ENCODE data around the gene TCEA2. TPM values are rescaled to one million over a fixed set of nuclear protein-coding genes. Genes with fewer than 3 reads are reported as not detected.

Gene TCEA2
- total RNA-seq, 4 donors from 2014 or later, result 5.6 to 94.3 (median 14.8) TPM

GRCh38 chr20:64090165-64090564 is 27.2 kb downstream of the TCEA2 start:
- 58% methylated on average over 9 of the region's 10 CpGs; no CpG with 5 or more reads in 1 of the 2 donors for WGBS, 2 donors (ENCODE audit: low coverage in 1 of 2)
- intact Hi-C loops (cut with DNase I; ENCODE audit: low total_unique reads), result no loop called here
- no peaks in the 10 kb centered on the region for H3K36me3 ChIP-seq
- H3K27ac ChIP-seq, result no peak overlapping the region
- no peak for TF ChIP-seq POLR2AphosphoS5 (IDR thresholded peaks at IDR 0.05)
- TF ChIP-seq CTCF (IDR thresholded peaks at IDR 0.05), result no peak
- no peak for TF ChIP-seq POLR2A (IDR thresholded peaks at IDR 0.05)
- no peak for TF ChIP-seq EP300 (IDR thresholded peaks at IDR 0.05; ENCODE audit: low read depth)
- no peaks in the 10 kb centered on the region for H3K9me3 ChIP-seq
- in situ Hi-C loops (cut with MboI; ENCODE audit: low pct_ligation_motif_present in 1 of 4, low pct_unique_long_range_greater_than_20kb in 1 of 4, low sequenced_read_pairs in 3 of 4), result no loop called here
- no peak for DNase-seq
- peaks cover 28% of the 10 kb centered on the region for H3K27me3 ChIP-seq
- H3K4me3 ChIP-seq, result no peak overlapping the region
- H3K4me1 ChIP-seq, result no peaks in the 10 kb centered on the region

- intact Hi-C loops (cut with DNase I; ENCODE audit: low total_unique reads) (no loop called here), in situ Hi-C loops (cut with MboI; ENCODE audit: low pct_ligation_motif_present in 1 of 4, low pct_unique_long_range_greater_than_20kb in 1 of 4, low sequenced_read_pairs in 3 of 4) (no loop called here)
- no peak for DNase-seq
- Histone ChIP-seq H3K4me1 (no peaks in the 10 kb centered on the region), H3K4me3 (no peak overlapping the region), H3K27ac (no peak overlapping the region), H3K9me3 (no peaks in the 10 kb centered on the region), H3K27me3 (peaks cover 17% of the 10 kb centered on the region), H3K36me3 (no peaks in the 10 kb centered on the region)
- 60 to 62% methylated on average over 2 to 9 of the region's 19 CpGs for WGBS, 2 donors (ENCODE audit: low coverage in 1 of 2)
- TF ChIP-seq EP300 (IDR thresholded peaks at IDR 0.05; ENCODE audit: low read depth), result no peak
- no peak for TF ChIP-seq POLR2A (IDR thresholded peaks at IDR 0.05)
- TF ChIP-seq POLR2AphosphoS5 (IDR thresholded peaks at IDR 0.05), result no peak
- TF ChIP-seq CTCF (IDR thresholded peaks at IDR 0.05), result no peak
These were observed 28.3 kb downstream of the TCEA2 start for GRCh38 chr20:64091340-64091739.

GRCh38 chr20:64091770-64092169 is 28.8 kb downstream of the TCEA2 start:
- H3K27ac ChIP-seq, result no peak overlapping the region
- no peak overlapping the region for H3K4me3 ChIP-seq
- in situ Hi-C loops (cut with MboI; ENCODE audit: low pct_ligation_motif_present in 1 of 4, low pct_unique_long_range_greater_than_20kb in 1 of 4, low sequenced_read_pairs in 3 of 4) (no loop called here), intact Hi-C loops (cut with DNase I; ENCODE audit: low total_unique reads) (no loop called here)
- no peaks in the 10 kb centered on the region for H3K9me3 ChIP-seq
- no peaks in the 10 kb centered on the region for H3K4me1 ChIP-seq
- H3K27me3 ChIP-seq, result peaks cover 17% of the 10 kb centered on the region
- no peaks in the 10 kb centered on the region for H3K36me3 ChIP-seq
- TF ChIP-seq POLR2A (IDR thresholded peaks at IDR 0.05) (no peak), EP300 (IDR thresholded peaks at IDR 0.05; ENCODE audit: low read depth) (no peak), CTCF (IDR thresholded peaks at IDR 0.05) (no peak), POLR2AphosphoS5 (IDR thresholded peaks at IDR 0.05) (no peak)
- no peak for DNase-seq
- WGBS, 2 donors (ENCODE audit: low coverage in 1 of 2), result 0 to 34% methylated on average over 2 to 14 of the region's 16 CpGs

- in situ Hi-C loops (cut with MboI; ENCODE audit: low pct_ligation_motif_present in 1 of 4, low pct_unique_long_range_greater_than_20kb in 1 of 4, low sequenced_read_pairs in 3 of 4), result no loop called here
- DNase-seq, result no peak
- Histone ChIP-seq H3K9me3 (no peaks in the 10 kb centered on the region), H3K27ac (no peak overlapping the region), H3K27me3 (peaks cover 17% of the 10 kb centered on the region), H3K4me1 (no peaks in the 10 kb centered on the region), H3K36me3 (no peaks in the 10 kb centered on the region), H3K4me3 (no peak overlapping the region)
- intact Hi-C loops (cut with DNase I; ENCODE audit: low total_unique reads), result no loop called here
- no peak for TF ChIP-seq EP300 (IDR thresholded peaks at IDR 0.05; ENCODE audit: low read depth)
- TF ChIP-seq POLR2A (IDR thresholded peaks at IDR 0.05), result no peak
- no peak for TF ChIP-seq POLR2AphosphoS5 (IDR thresholded peaks at IDR 0.05)
- no peak for TF ChIP-seq CTCF (IDR thresholded peaks at IDR 0.05)
- WGBS, 2 donors (ENCODE audit: low coverage in 1 of 2), result 41% methylated on average over 24 of the region's 27 CpGs; no CpG with 5 or more reads in 1 of the 2 donors
These were observed 29.4 kb downstream of the TCEA2 start for GRCh38 chr20:64092258-64093012.
